Caco-2 (cell line): ENCODE data around the gene SSR1. TPM values are rescaled to one million over a fixed set of nuclear protein-coding genes. Genes with fewer than 3 reads are reported as not detected.

Experiments
- BruUV-seq: library from RNA; stranded (reverse); fragments of 400-500 nt; replicated peaks from 2 replicates; lab custom pipeline; 2021; lab: Mats Ljungman, UMichigan
- CTCF ChIA-PET: fragments of 300-600 bp; sonication (Branson Sonifier 250); formaldehyde crosslinking; loops from one replicate; lab custom pipeline; 2022; ENCODE audit warnings: antibody characterized with exemption; lab: Charles Lee
- POLR2A ChIA-PET: fragments of 300-600 bp; sonication (Branson Sonifier 250); formaldehyde crosslinking; loops from one replicate; lab custom pipeline; 2022; ENCODE audit warnings: antibody characterized with exemption; lab: Charles Lee
- DNase-seq, 2 experiments: peaks; one replicate each; pipeline versions ENCODE4 v3.0.0 to v3.0.0-alpha.2; 2020 to 2022
- H3K27me3 ChIP-seq: replicated peaks from 2 replicates; pipeline ENCODE4 v1.6.0; 2011; ENCODE audit warnings: low read length; ENCODE audit not compliant: control insufficient read depth, insufficient read depth
- H3K36me3 ChIP-seq: 2 replicates; pipeline ENCODE4 v1.5.1; 2011; ENCODE audit warnings: low read length; ENCODE audit not compliant: control insufficient read depth, insufficient read depth
- H3K4me1 ChIP-seq: fragments of 250-450 bp; sonication (Bioruptor Pico); 2 replicates; pipeline ENCODE4 v1.5.1; 2020; ENCODE audit warnings: mild to moderate bottlenecking
- H3K4me3 ChIP-seq: 2 replicates; pipeline ENCODE4 v1.5.1; 2011; ENCODE audit warnings: low read depth, mild to moderate bottlenecking, control low read depth, low read length
- H3K9me3 ChIP-seq: fragments of 250-450 bp; sonication (Bioruptor Pico); 2 replicates; pipeline ENCODE4 v1.5.1; 2020; ENCODE audit warnings: mild to moderate bottlenecking, moderate library complexity
- H3K27ac Mint-ChIP-seq: one replicate; pipeline ENCODE4 v1.8.0; 2022; ENCODE audit warnings: mixed read lengths; ENCODE audit not compliant: unreplicated experiment
- H3K27me3 Mint-ChIP-seq: one replicate; pipeline ENCODE4 v1.8.0; 2022; ENCODE audit warnings: mixed read lengths; ENCODE audit not compliant: insufficient read depth, unreplicated experiment
- H3K36me3 Mint-ChIP-seq: one replicate; pipeline ENCODE4 v1.8.0; 2022; ENCODE audit warnings: mild to moderate bottlenecking, mixed read lengths; ENCODE audit not compliant: insufficient read depth, unreplicated experiment
- H3K4me1 Mint-ChIP-seq: one replicate; pipeline ENCODE4 v1.8.0; 2022; ENCODE audit warnings: low read depth, mixed read lengths; ENCODE audit not compliant: unreplicated experiment
- H3K4me3 Mint-ChIP-seq: one replicate; pipeline ENCODE4 v1.8.0; 2022; ENCODE audit warnings: mild to moderate bottlenecking, moderate library complexity, mixed read lengths; ENCODE audit not compliant: unreplicated experiment
- H3K9me3 Mint-ChIP-seq: one replicate; pipeline ENCODE4 v1.8.0; 2022; ENCODE audit warnings: mixed read lengths; ENCODE audit not compliant: unreplicated experiment
- CTCF ChIP-seq, 2 experiments: fragments of 200-600 bp in 1 of 2; IDR thresholded peaks; 1 replicate in 1 of 2; 2 replicates in 1 of 2; pipeline versions ENCODE4 v1.5.1 to v1.8.0; 2011 to 2022; ENCODE audit warnings: antibody characterized with exemption in 1 of 2, control low read depth in 1 of 2, inconsistent platforms in 1 of 2, low read depth in 1 of 2, low read length in 1 of 2, mild to moderate bottlenecking in 1 of 2, moderate library complexity in 1 of 2; ENCODE audit not compliant: insufficient read depth in 1 of 2, severe bottlenecking in 1 of 2, unreplicated experiment in 1 of 2
- intact Hi-C: fragments of 100-400 bp; cut with micrococcal nuclease; formaldehyde crosslinking; loops from one replicate; pipeline ENCODE4 v1.10.0; 2022; ENCODE audit not compliant: unreplicated experiment
- total RNA-seq: library from RNA; stranded (reverse); gene quantifications from 2 replicates; pipeline ENCODE4 v1.2.3, GENCODE V29; 2022

The SSR1 gene
- total RNA-seq, 1 experiment from 2014 or later, result 150 TPM

GRCh38 chr6:7230327-7230691 lies 82.7 kb downstream of the SSR1 start:
- no peaks in the 10 kb centered on the region for H3K9me3 Mint-ChIP-seq
- BruUV-seq, result no TSS peak
- no peak overlapping the region for H3K27ac Mint-ChIP-seq
- Histone ChIP-seq H3K27me3 (no peaks in the 10 kb centered on the region), H3K36me3 (peaks cover 4% of the 10 kb centered on the region), H3K4me1 (no peaks in the 10 kb centered on the region), H3K4me3 (no peak overlapping the region), H3K9me3 (no peaks in the 10 kb centered on the region)
- DNase-seq, result no peak
- CTCF ChIA-PET, result no interaction called here
- intact Hi-C loops, result no loop called here
- POLR2A ChIA-PET, result no interaction called here
- H3K36me3 Mint-ChIP-seq, result peaks cover 75% of the 10 kb centered on the region
- no peaks in the 10 kb centered on the region for H3K4me1 Mint-ChIP-seq
- no peak overlapping the region for H3K4me3 Mint-ChIP-seq
- no peak for TF ChIP-seq CTCF (IDR thresholded peaks at IDR 0.05; ENCODE audit: insufficient read depth in 1 of 2, low read depth in 1 of 2, low read length in 1 of 2, severe bottlenecking in 1 of 2, unreplicated experiment in 1 of 2)
- H3K27me3 Mint-ChIP-seq, result no peaks in the 10 kb centered on the region

DNA sequence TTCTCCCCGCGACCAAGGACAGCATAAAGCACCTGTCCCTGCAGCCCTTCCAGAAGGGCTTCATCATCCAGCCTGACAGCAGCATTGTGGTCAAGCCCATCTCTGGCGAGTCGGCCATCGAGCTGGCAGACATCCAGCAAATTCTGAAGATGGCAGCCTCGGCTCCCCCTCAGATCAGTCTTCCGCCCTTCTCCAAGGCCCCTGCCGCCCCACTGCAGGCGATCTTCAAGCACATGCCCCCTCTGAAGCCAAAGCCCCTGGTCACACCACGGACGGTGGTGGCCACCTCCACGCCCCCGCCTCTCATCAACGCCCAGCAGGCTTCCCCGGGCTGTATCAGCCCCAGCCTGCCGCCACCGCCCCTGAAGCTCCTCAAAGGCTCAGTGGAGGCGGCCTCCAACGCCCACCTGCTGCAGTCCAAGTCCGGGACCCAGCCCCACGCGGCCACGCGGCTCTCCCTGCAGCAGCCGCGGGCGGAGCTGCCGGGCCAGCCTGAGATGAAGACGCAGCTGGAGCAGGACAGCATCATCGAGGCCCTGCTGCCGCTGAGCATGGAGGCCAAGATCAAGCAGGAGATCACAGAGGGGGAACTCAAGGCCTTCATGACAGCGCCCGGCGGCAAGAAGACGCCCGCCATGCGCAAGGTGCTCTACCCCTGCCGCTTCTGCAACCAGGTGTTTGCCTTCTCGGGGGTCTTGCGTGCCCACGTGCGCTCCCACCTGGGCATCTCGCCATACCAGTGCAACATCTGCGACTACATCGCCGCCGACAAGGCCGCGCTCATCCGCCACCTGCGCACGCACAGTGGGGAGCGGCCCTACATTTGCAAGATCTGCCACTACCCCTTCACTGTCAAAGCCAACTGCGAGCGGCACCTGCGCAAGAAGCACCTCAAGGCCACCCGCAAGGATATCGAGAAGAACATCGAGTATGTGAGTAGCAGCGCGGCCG lies 83.3 kb downstream of the SSR1 start:
- Mint-ChIP-seq H3K27me3 (no peaks in the 10 kb centered on the region), H3K4me3 (no peak overlapping the region), H3K27ac (no peak overlapping the region), H3K4me1 (no peaks in the 10 kb centered on the region), H3K36me3 (peaks cover 69% of the 10 kb centered on the region), H3K9me3 (no peaks in the 10 kb centered on the region)
- no peak for DNase-seq
- ChIA-PET CTCF (no interaction called here), POLR2A (no interaction called here)
- intact Hi-C loops, result no loop called here
- Histone ChIP-seq H3K4me3 (no peak overlapping the region), H3K27me3 (no peaks in the 10 kb centered on the region), H3K9me3 (no peaks in the 10 kb centered on the region), H3K36me3 (peaks cover 4% of the 10 kb centered on the region), H3K4me1 (no peaks in the 10 kb centered on the region)
- BruUV-seq, result no TSS peak
- TF ChIP-seq CTCF (IDR thresholded peaks at IDR 0.05; ENCODE audit: insufficient read depth in 1 of 2, low read depth in 1 of 2, low read length in 1 of 2, severe bottlenecking in 1 of 2, unreplicated experiment in 1 of 2), result no peak

DNA sequence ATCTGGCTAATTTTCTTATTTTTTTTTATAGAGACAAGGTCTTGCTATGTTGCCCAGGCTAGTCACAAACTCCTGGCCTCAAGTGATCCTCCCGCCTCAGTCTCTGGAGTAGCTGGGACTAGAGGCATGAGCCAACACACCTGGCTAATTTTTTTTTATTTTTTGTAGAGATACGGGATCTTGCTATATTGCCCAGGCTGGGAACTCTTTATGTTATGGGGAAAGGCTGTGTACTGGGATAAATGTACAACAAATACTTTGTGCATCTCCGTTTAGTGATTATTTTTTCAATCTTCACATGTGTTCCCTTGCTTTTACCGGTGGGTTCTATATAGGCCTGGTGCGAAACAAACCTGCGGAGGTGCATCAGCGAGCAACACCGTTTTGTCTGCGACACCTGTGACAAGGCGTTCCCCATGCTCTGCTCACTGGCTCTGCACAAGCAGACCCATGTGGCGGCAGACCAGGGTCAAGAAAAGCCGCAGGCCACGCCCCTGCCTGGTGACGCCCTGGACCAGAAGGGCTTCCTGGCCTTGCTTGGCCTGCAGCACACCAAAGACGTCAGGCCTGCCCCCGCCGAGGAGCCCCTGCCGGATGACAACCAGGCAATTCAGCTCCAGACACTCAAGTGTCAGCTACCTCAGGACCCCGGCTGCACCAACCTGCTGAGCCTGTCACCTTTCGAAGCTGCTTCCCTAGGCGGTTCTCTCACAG lies 84.2 kb downstream of the SSR1 start:
- no peak for DNase-seq
- ChIA-PET CTCF (no interaction called here), POLR2A (no interaction called here)
- intact Hi-C loops, result no loop called here
- no peak overlapping the region for H3K4me3 Mint-ChIP-seq
- Histone ChIP-seq H3K4me1 (no peaks in the 10 kb centered on the region), H3K9me3 (no peaks in the 10 kb centered on the region), H3K27me3 (no peaks in the 10 kb centered on the region), H3K36me3 (peaks cover 4% of the 10 kb centered on the region), H3K4me3 (no peak overlapping the region)
- H3K27ac Mint-ChIP-seq, result no peak overlapping the region
- H3K4me1 Mint-ChIP-seq, result no peaks in the 10 kb centered on the region
- no peaks in the 10 kb centered on the region for H3K9me3 Mint-ChIP-seq
- no peak for TF ChIP-seq CTCF (IDR thresholded peaks at IDR 0.05; ENCODE audit: insufficient read depth in 1 of 2, low read depth in 1 of 2, low read length in 1 of 2, severe bottlenecking in 1 of 2, unreplicated experiment in 1 of 2)
- no TSS peak for BruUV-seq
- H3K36me3 Mint-ChIP-seq, result peaks cover 61% of the 10 kb centered on the region
- H3K27me3 Mint-ChIP-seq, result no peaks in the 10 kb centered on the region
